GM12878 (cell line): Measurements from ENCODE around the gene XPNPEP2. TPM values are rescaled to one million over a fixed set of nuclear protein-coding genes. Genes with fewer than 3 reads are reported as not detected.

ENCODE experiments used
- ATAC-seq: fragments of 200-7000 bp; cut with Tn5 transposase; 3 replicates; pipeline ENCODE4 v1.9.1; 2020; ENCODE audit warnings: mild to moderate bottlenecking, moderate library complexity
- BruUV-seq: library from RNA; stranded (reverse); fragments of 400-500 nt; replicated peaks from 2 replicates; lab custom pipeline; 2021; lab: Mats Ljungman, UMichigan
- CTCF ChIA-PET: fragments of 300-600 bp; sonication (Branson Sonifier 250); formaldehyde crosslinking; extraction: SDS; loops from one replicate; lab custom pipeline; 2021; ENCODE audit warnings: inconsistent platforms; lab: Yijun Ruan, JAX
- POLR2A ChIA-PET: fragments of 350-600 bp; formaldehyde crosslinking; extraction: SDS; loops from one replicate; lab custom pipeline; 2021; ENCODE audit warnings: inconsistent platforms; lab: Charles Lee
- RAD21 ChIA-PET: fragments of 300-600 bp; sonication (Branson Sonifier 250); formaldehyde crosslinking; loops from one replicate; lab custom pipeline; 2023; ENCODE audit warnings: antibody characterized with exemption; ENCODE audit not compliant: unreplicated experiment; lab: Charles Lee
- SMC1A ChIA-PET: fragments of 300-600 bp; sonication (Branson Sonifier 250); formaldehyde crosslinking; loops from one replicate; lab custom pipeline; 2023; ENCODE audit not compliant: unreplicated experiment, uncharacterized antibody; lab: Charles Lee
- DNase-seq: peaks from one replicate; pipeline ENCODE4 v3.0.0-alpha.2; 2011; ENCODE audit warnings: low read depth, low spot score
- FAIRE-seq: peaks from 3 replicates; lab custom pipeline; 2011; peaks lifted over from hg19 to GRCh38; lab: Jason Lieb, UNC
- H2AFZ ChIP-seq: 2 replicates; pipeline ENCODE4 v1.6.0; 2011; ENCODE audit warnings: low read depth, low read length, control low read depth; ENCODE audit not compliant: control insufficient read depth
- H3K27ac ChIP-seq: 2 replicates; pipeline ENCODE4 v1.5.1; 2011; ENCODE audit warnings: control low read depth; ENCODE audit not compliant: control insufficient read depth, insufficient read depth
- H3K27me3 ChIP-seq, 2 experiments: replicated peaks in 1 of 2; 2 replicates each; pipeline versions ENCODE4 v1.6.0 to v1.6.1; 2011; ENCODE audit warnings: low read length in 1 of 2; ENCODE audit not compliant: control insufficient read depth in 2 of 2, insufficient read depth in 2 of 2
- H3K36me3 ChIP-seq, 2 experiments: 2 replicates each; pipeline ENCODE4 v1.5.1; 2011; ENCODE audit warnings: low read length in 1 of 2; ENCODE audit not compliant: control insufficient read depth in 2 of 2, insufficient read depth in 2 of 2
- H3K4me1 ChIP-seq: 2 replicates; pipeline ENCODE4 v1.6.1; 2011; ENCODE audit warnings: mild to moderate bottlenecking, low read length, moderate library complexity, mixed read lengths; ENCODE audit not compliant: control insufficient read depth, insufficient read depth
- H3K4me2 ChIP-seq: 2 replicates; pipeline ENCODE4 v1.6.0; 2011; ENCODE audit warnings: control low read depth; ENCODE audit not compliant: control insufficient read depth, insufficient read depth
- H3K4me3 ChIP-seq: fragments of 200-600 bp; sonication (generic); 2 replicates; pipeline ENCODE4 v1.5.1; 2016
- H3K79me2 ChIP-seq: 2 replicates; pipeline ENCODE4 v1.6.0; 2011; ENCODE audit warnings: low read length; ENCODE audit not compliant: control insufficient read depth, insufficient read depth
- H3K9ac ChIP-seq: 2 replicates; pipeline ENCODE4 v1.8.0; 2011; ENCODE audit warnings: low read length, control low read depth, mixed read lengths; ENCODE audit not compliant: control insufficient read depth, insufficient read depth
- H3K9me3 ChIP-seq: replicated peaks from 3 replicates; pipeline ENCODE4 v1.5.1; 2011; ENCODE audit warnings: mild to moderate bottlenecking, low read length; ENCODE audit not compliant: control insufficient read depth, insufficient read depth
- H4K20me1 ChIP-seq: 2 replicates; pipeline ENCODE4 v1.6.0; 2011; ENCODE audit not compliant: control insufficient read depth, insufficient read depth
- ATF7 ChIP-seq: fragments of 450-650 bp; IDR thresholded peaks from 2 replicates; pipeline ENCODE4 v1.6.1; 2016; ENCODE audit warnings: low read depth, mild to moderate bottlenecking
- BACH1 ChIP-seq: fragments of 450-650 bp; IDR thresholded peaks from 2 replicates; pipeline ENCODE4 v1.6.1; 2017; ENCODE audit warnings: mild to moderate bottlenecking, borderline replicate concordance
- DPF2 ChIP-seq: fragments of 450-650 bp; IDR thresholded peaks from 2 replicates; pipeline ENCODE4 v1.6.1; 2017; ENCODE audit warnings: mild to moderate bottlenecking
- HDGF ChIP-seq: fragments of 450-650 bp; IDR thresholded peaks from 2 replicates; pipeline ENCODE4 v1.6.1; 2016; ENCODE audit warnings: antibody characterized with exemption
- IRF3 ChIP-seq: fragments of 450-650 bp; IDR thresholded peaks from 2 replicates; pipeline ENCODE4 v1.6.1; 2014; ENCODE audit warnings: mild to moderate bottlenecking
- NRF1 ChIP-seq: conservative IDR thresholded peaks from 2 replicates; pipeline ENCODE4 v1.6.1; 2011; ENCODE audit warnings: mild to moderate bottlenecking, low read depth, low read length, improper control_type of control experiment
- PML ChIP-seq: IDR thresholded peaks from 2 replicates; pipeline ENCODE4 v1.6.1; 2012; ENCODE audit warnings: low read length, inconsistent platforms
- POLR2A ChIP-seq: IDR thresholded peaks from 2 replicates; pipeline ENCODE4 v1.6.1; 2011; ENCODE audit warnings: low read depth, mild to moderate bottlenecking, low read length
- RAD51 ChIP-seq: fragments of 450-650 bp; IDR thresholded peaks from 2 replicates; pipeline ENCODE4 v1.6.1; 2016; ENCODE audit warnings: moderate library complexity, mild to moderate bottlenecking, inconsistent platforms
- RBBP5 ChIP-seq: fragments of 200-600 bp; sonication (generic); conservative IDR thresholded peaks from 2 replicates; pipeline ENCODE4 v1.6.1; 2016
- RCOR1 ChIP-seq: conservative IDR thresholded peaks from 2 replicates; pipeline ENCODE4 v1.6.1; 2012; ENCODE audit warnings: low read depth, low read length, improper control_type of control experiment
- SMAD1 ChIP-seq: fragments of 450-650 bp; IDR thresholded peaks from 2 replicates; pipeline ENCODE4 v1.6.1; 2018; ENCODE audit warnings: mild to moderate bottlenecking, low read depth; ENCODE audit not compliant: partially characterized antibody
- SMARCA5 ChIP-seq: fragments of 450-650 bp; IDR thresholded peaks from 2 replicates; pipeline ENCODE4 v1.6.1; 2017; ENCODE audit warnings: mild to moderate bottlenecking
- WGBS: methylation state at CpG from one replicate; pipeline ENCODE4 v1.1.6; 2016; ENCODE audit warnings: low lambda C conversion rate; ENCODE audit not compliant: insufficient replicate concordance, insufficient coverage; ENCODE audit errors: missing lambda C conversion rate; 5-methylcytosine and 5-hydroxymethylcytosine counted together
- in situ Hi-C: fragments of 300-500 bp; cut with MboI; formaldehyde crosslinking; loops from 9 replicates; pipeline ENCODE4 v1.14.3; 2018; ENCODE audit warnings: mixed read lengths
- intact Hi-C: fragments of 100-400 bp; cut with micrococcal nuclease; formaldehyde crosslinking; loops from one replicate; pipeline ENCODE4 v1.14.2; 2022; ENCODE audit not compliant: unreplicated experiment
- polyA plus RNA-seq, 11 experiments: library from polyadenylated mRNA; depleted of rRNA in 4 of 11; unstranded in 6 of 11; stranded (reverse) in 5 of 11; fragments of >200 nt; fragmentation: Nextera tagmentation in 4 of 11; fragmentation: Illumina TruSeq in 1 of 11; extraction: Ambion mirVana in 4 of 11; extraction: Trizol in 1 of 11; gene quantifications; 1 replicate in 1 of 11; 2 replicates in 10 of 11; pipeline versions ENCODE4 v1.2.1 to v1.2.3, GENCODE V29; 2011 to 2016; ENCODE audit warnings: inconsistent platforms in 2 of 11, missing spikeins in 2 of 11, low read depth in 1 of 11
- total RNA-seq, 4 experiments: library from RNA; depleted of rRNA in 3 of 4; stranded (reverse); fragments of >200 nt in 3 of 4; fragmentation: Illumina TruSeq in 1 of 4; extraction: Trizol in 1 of 4; gene quantifications; 2 replicates each; pipeline versions ENCODE4 v1.2.1 to v1.2.3, GENCODE V29; 2013 to 2021
- TF ChIP-seq, protein P1 (sequence below): fragments of 450-650 bp; conservative IDR thresholded peaks from 2 replicates; pipeline ENCODE4 v1.6.1; 2017; ENCODE audit warnings: mild to moderate bottlenecking, moderate library complexity
- TF ChIP-seq, protein P2 (sequence below): IDR thresholded peaks from 2 replicates; pipeline ENCODE4 v1.6.1; 2012; ENCODE audit warnings: low read depth, low read length, improper control_type of control experiment
- TF ChIP-seq, protein P3 (sequence below): fragments of 450-650 bp; formaldehyde crosslinking; IDR thresholded peaks from 2 replicates; pipeline ENCODE4 v1.4.0; 2022; ENCODE audit warnings: mild to moderate bottlenecking, moderate library complexity

XPNPEP2 gene
- total and polyA plus RNA-seq, 10 of the 15 experiments (the other 5 are each of a cell fraction or from before 2014, with no cell fraction given), result 0.04 to 0.37 (median 0.15) TPM

GRCh38 chrX:129785160-129785947 lies 46.6 kb downstream of the XPNPEP2 start (continued):
- TF ChIP-seq, protein P1, sequence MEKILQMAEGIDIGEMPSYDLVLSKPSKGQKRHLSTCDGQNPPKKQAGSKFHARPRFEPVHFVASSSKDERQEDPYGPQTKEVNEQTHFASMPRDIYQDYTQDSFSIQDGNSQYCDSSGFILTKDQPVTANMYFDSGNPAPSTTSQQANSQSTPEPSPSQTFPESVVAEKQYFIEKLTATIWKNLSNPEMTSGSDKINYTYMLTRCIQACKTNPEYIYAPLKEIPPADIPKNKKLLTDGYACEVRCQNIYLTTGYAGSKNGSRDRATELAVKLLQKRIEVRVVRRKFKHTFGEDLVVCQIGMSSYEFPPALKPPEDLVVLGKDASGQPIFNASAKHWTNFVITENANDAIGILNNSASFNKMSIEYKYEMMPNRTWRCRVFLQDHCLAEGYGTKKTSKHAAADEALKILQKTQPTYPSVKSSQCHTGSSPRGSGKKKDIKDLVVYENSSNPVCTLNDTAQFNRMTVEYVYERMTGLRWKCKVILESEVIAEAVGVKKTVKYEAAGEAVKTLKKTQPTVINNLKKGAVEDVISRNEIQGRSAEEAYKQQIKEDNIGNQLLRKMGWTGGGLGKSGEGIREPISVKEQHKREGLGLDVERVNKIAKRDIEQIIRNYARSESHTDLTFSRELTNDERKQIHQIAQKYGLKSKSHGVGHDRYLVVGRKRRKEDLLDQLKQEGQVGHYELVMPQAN, result no peak
- no peak for TF ChIP-seq BACH1

- CTCF ChIA-PET, result interaction anchor here (1.1 to 1.6 kb wide), 4 partner anchors 9 to 148 kb away, joined by 3 to 6 read pairs (median 4); no protein-coding TSS in a partner anchor
- peak; percentile 97 for FAIRE-seq
- POLR2A ChIA-PET, result interaction anchor here (11.2 kb wide), 1 partner anchor 16 kb away, joined by 169 read pairs; no protein-coding TSS in a partner anchor
- Histone ChIP-seq H3K9ac (no peak overlapping the region), H3K27me3 (no peaks in the 10 kb centered on the region), H3K9me3 (no peaks in the 10 kb centered on the region), H3K4me1 (peaks cover 30% of the 10 kb centered on the region), H3K27ac (peak overlapping the region; percentile 77), H3K4me2 (peak overlapping the region; percentile 85), H3K4me3 (peak overlapping the region; percentile 35), H4K20me1 (no peaks in the 10 kb centered on the region), H3K36me3 (peaks cover 12 to 18% of the 10 kb centered on the region in 2 experiments), H3K79me2 (peaks cover 59% of the 10 kb centered on the region), H2AFZ (no peak overlapping the region)
- ATAC-seq, result peak; percentile 80
- intact Hi-C loops, result no loop called here
- peak; percentile 77 for DNase-seq
- BruUV-seq, result no TSS peak
- WGBS, result 0% methylated on average over 3 of the region's 3 CpGs
- SMC1A ChIA-PET, result interaction anchor here (1.7 to 14.8 kb wide), 4 partner anchors 10 to 37 kb away, joined by 4 to 165 read pairs (median 6); no protein-coding TSS in a partner anchor
- RAD21 ChIA-PET, result interaction anchor here (0.7 to 1.8 kb wide), 5 partner anchors 11 to 39 kb away, joined by 3 to 8 read pairs (median 4); no protein-coding TSS in a partner anchor
- in situ Hi-C loops, result no loop called here
- TF ChIP-seq, protein P2, sequence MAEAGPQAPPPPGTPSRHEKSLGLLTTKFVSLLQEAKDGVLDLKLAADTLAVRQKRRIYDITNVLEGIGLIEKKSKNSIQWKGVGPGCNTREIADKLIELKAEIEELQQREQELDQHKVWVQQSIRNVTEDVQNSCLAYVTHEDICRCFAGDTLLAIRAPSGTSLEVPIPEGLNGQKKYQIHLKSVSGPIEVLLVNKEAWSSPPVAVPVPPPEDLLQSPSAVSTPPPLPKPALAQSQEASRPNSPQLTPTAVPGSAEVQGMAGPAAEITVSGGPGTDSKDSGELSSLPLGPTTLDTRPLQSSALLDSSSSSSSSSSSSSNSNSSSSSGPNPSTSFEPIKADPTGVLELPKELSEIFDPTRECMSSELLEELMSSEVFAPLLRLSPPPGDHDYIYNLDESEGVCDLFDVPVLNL, result no peak
- TF ChIP-seq RAD51 (no peak), POLR2A (no peak), PML (no peak), SMAD1 (no peak), HDGF (no peak), RBBP5 (no peak), IRF3 (no peak), DPF2 (peak; percentile 99), RCOR1 (no peak), SMARCA5 (no peak), ATF7 (peak; percentile 62; the same call in 1 of the 2 replicates), NRF1 (no peak)
- TF ChIP-seq, protein P3, sequence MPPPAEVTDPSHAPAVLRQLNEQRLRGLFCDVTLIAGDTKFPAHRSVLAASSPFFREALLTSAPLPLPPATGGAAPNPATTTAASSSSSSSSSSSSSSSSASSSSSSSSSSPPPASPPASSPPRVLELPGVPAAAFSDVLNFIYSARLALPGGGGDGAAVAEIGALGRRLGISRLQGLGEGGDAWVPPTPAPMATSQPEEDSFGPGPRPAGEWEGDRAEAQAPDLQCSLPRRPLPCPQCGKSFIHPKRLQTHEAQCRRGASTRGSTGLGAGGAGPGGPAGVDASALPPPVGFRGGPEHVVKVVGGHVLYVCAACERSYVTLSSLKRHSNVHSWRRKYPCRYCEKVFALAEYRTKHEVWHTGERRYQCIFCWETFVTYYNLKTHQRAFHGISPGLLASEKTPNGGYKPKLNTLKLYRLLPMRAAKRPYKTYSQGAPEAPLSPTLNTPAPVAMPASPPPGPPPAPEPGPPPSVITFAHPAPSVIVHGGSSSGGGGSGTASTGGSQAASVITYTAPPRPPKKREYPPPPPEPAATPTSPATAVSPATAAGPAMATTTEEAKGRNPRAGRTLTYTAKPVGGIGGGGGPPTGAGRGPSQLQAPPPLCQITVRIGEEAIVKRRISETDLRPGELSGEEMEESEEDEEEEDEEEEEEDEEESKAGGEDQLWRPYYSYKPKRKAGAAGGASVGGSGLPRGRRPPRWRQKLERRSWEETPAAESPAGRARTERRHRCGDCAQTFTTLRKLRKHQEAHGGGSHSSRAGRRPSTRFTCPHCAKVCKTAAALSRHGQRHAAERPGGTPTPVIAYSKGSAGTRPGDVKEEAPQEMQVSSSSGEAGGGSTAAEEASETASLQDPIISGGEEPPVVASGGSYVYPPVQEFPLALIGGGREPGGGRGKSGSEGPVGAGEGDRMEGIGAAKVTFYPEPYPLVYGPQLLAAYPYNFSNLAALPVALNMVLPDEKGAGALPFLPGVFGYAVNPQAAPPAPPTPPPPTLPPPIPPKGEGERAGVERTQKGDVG (CRISPR knock-in tag), result no peak
These were observed 47.5 kb downstream of the XPNPEP2 start for GRCh38 chrX:129786210-129786651.
